Large intestine (tissue), 3 donors: Measurements from ENCODE around the gene PSG6. TPM values are rescaled to one million over a fixed set of nuclear protein-coding genes. Genes with fewer than 3 reads are reported as not detected.
"Not testable (repeated sequence)": the region's sequence is repeated elsewhere in the genome, so short reads cannot be mapped to it uniquely, and the experiment has no call there.

Experiments
- DNase-seq, 2 donors: peaks; one replicate each; pipeline versions ENCODE4 v3.0.0 to v3.0.0-alpha.2; 2013
- H3K27ac ChIP-seq: one replicate; pipeline ENCODE4 v1.5.1; 2013; ENCODE audit warnings: low read length
- H3K27me3 ChIP-seq: 2 replicates; pipeline ENCODE4 v1.6.1; 2013; ENCODE audit warnings: low read length; ENCODE audit not compliant: control insufficient read depth, insufficient read depth
- H3K36me3 ChIP-seq: 2 replicates; pipeline ENCODE4 v1.6.1; 2013; ENCODE audit warnings: low read length; ENCODE audit not compliant: control insufficient read depth, insufficient read depth
- H3K4me1 ChIP-seq: one replicate; pipeline ENCODE4 v1.6.1; 2013; ENCODE audit warnings: low read length; ENCODE audit not compliant: control insufficient read depth, insufficient read depth
- H3K4me3 ChIP-seq: one replicate; pipeline ENCODE4 v1.5.1; 2013; ENCODE audit warnings: low read length
- H3K9me3 ChIP-seq: one replicate; pipeline ENCODE4 v1.6.1; 2013; ENCODE audit warnings: mild to moderate bottlenecking, low read depth, low read length, moderate library complexity; ENCODE audit not compliant: control insufficient read depth
- WGBS: methylation state at CpG from one replicate; pipeline ENCODE4 v1.1.5; 2013; ENCODE audit warnings: low lambda C conversion rate; ENCODE audit not compliant: insufficient coverage; 5-methylcytosine and 5-hydroxymethylcytosine counted together
- polyA plus RNA-seq: library from polyadenylated mRNA; unstranded; fragments of 120-200 nt; gene quantifications from one replicate; pipeline ENCODE4 v1.2.1, GENCODE V29; 2013

PSG6 gene
- polyA plus RNA-seq, 1 donor, result not detected

DNA sequence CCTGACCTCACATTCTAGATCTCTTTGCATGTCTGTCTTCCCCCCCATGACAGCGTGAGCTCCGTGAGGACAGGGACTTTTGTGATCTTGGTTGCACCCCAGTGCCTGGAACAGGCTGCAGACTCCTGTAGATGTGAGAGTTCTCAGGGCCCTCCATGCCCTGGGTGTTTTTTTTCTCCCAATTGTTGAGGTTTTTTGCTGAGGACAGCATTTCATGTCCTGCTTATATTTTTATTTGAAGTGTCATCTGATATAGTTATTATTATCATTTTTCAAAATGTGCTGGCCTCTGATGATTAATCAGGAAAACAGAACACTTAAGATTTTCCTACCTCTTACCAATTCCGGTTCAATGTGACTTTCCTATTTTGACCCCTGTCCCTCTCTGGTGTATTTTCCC is 62.9 kb downstream of the PSG6 start:
- H3K4me1 ChIP-seq, H3K4me3 ChIP-seq, H3K27me3 ChIP-seq, H3K27ac ChIP-seq, H3K9me3 ChIP-seq, H3K36me3 ChIP-seq, DNase-seq: not testable (repeated sequence)
- 70% methylated on average over 1 of the region's 3 CpGs for WGBS

DNA sequence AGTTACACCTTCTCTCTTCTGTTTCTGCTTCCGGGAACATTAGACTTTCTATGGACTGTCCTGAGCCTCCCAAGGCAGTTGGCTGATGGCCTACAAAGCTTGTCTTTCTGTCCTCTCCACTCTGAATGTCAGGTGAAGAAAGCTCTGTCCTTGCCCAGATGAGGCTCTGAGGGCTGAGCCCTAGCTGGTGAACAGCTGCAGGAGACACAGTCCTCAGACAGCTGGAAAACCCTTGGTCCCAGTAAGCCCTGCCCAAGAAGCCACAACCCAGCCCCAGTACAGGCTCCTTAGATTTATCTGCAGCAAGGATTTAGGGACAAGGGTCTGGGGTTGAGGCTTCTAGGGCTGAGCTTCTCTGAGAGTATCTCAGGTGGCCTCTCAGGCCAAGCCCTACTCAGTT is 64.5 kb downstream of the PSG6 start:
- WGBS, result no CpG with 5 or more reads among the region's 1 CpG
- not testable (repeated sequence) for H3K9me3 ChIP-seq, H3K4me1 ChIP-seq, H3K27ac ChIP-seq, H3K27me3 ChIP-seq, DNase-seq, H3K36me3 ChIP-seq, H3K4me3 ChIP-seq

DNA sequence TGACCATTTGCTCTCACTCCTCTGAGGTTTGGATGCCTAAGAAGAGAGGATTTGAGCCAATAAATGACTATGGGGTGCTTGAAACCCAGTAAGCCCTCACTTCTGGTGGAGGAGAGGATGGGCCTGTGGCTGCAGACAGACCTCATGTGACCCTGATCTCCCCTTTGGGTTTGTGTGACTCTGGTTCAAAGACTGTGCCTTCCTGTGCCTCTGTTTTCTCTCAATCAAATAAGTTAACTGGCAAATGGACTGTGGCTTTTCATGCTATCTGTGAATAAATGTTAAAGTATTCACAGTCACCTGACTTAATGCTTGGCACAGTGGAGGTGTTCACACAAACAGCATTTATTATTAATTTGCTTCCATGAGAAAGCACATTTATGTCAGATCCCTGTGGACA is 64.9 kb downstream of the PSG6 start:
- not testable (repeated sequence) for DNase-seq, H3K27ac ChIP-seq, H3K9me3 ChIP-seq, H3K4me3 ChIP-seq, H3K27me3 ChIP-seq, H3K36me3 ChIP-seq, H3K4me1 ChIP-seq

Other genes starting within 250 kb of the PSG6 start
- gene PSG3, start 177.4 kb downstream of the PSG6 start, polyA plus RNA-seq, result not detected
- gene PSG8, start 152.2 kb downstream of the PSG6 start, polyA plus RNA-seq, result not detected
- 0.06 TPM for gene PSG1, start 38.2 kb downstream of the PSG6 start, polyA plus RNA-seq
- not detected for gene PSG7, start 19.3 kb upstream of the PSG6 start, polyA plus RNA-seq
- gene PSG11, start 108.6 kb upstream of the PSG6 start, polyA plus RNA-seq, result not detected
- not detected for gene PSG2, start 164.8 kb upstream of the PSG6 start, polyA plus RNA-seq